Endothelial cell of coronary artery (primary cell): ENCODE measurements around the gene FBXO7. TPM values are rescaled to one million over a fixed set of nuclear protein-coding genes. Genes with fewer than 3 reads are reported as not detected.

Experiments used
- total RNA-seq: library from RNA; depleted of rRNA; stranded (reverse); fragments of >200 nt; gene quantifications from 2 replicates; pipeline ENCODE4 v1.2.3, GENCODE V29; 2014

Gene FBXO7
- total RNA-seq: 42.8 and 47.1 TPM in 2 replicates

GRCh38 chr22:32474635-32475467 is at the start of gene FBXO7:
TSS of gene FBXO7 (plus strand) at chr22:32474811. CDS start at chr22:32475003, 192 bp downstream.

Other genes with a start within 250 kb of the FBXO7 start
- 0.94 and 2.1 TPM in 2 replicates for gene SLC5A4, start 219.5 kb upstream of the FBXO7 start, total RNA-seq
- not detected in 2 replicates for gene RFPL3, start 116.9 kb upstream of the FBXO7 start, total RNA-seq
- gene RTCB, start 62.6 kb upstream of the FBXO7 start, total RNA-seq: 158 and 189 TPM in 2 replicates
- not detected in 2 replicates for gene BPIFC, start 10.4 kb upstream of the FBXO7 start, total RNA-seq